Rectal smooth muscle tissue (tissue), 1 donor: ENCODE results near the gene GOPC.
A peak's percentile ranks its signal among the peaks of the same experiment; 100 is the strongest.
"Not testable (repeated sequence)": the region's sequence is repeated elsewhere in the genome, so short reads cannot be mapped to it uniquely, and the experiment has no call there.

ENCODE experiments used
- H3K27ac ChIP-seq: one replicate; pipeline ENCODE4 v1.7.0; 2013; ENCODE audit warnings: low read depth, low read length, inconsistent platforms
- H3K27me3 ChIP-seq: one replicate; pipeline ENCODE4 v1.7.0; 2013; ENCODE audit warnings: low read length; ENCODE audit not compliant: control insufficient read depth, insufficient read depth
- H3K36me3 ChIP-seq: one replicate; pipeline ENCODE4 v1.7.0; 2013; ENCODE audit warnings: low read length; ENCODE audit not compliant: control insufficient read depth, insufficient read depth
- H3K4me1 ChIP-seq: one replicate; pipeline ENCODE4 v1.7.0; 2013; ENCODE audit warnings: low read length; ENCODE audit not compliant: control insufficient read depth, insufficient read depth
- H3K4me3 ChIP-seq: one replicate; pipeline ENCODE4 v1.7.0; 2013; ENCODE audit warnings: low read length
- H3K9ac ChIP-seq: one replicate; pipeline ENCODE4 v1.7.0; 2013; ENCODE audit warnings: low read length

Gene GOPC

DNA sequence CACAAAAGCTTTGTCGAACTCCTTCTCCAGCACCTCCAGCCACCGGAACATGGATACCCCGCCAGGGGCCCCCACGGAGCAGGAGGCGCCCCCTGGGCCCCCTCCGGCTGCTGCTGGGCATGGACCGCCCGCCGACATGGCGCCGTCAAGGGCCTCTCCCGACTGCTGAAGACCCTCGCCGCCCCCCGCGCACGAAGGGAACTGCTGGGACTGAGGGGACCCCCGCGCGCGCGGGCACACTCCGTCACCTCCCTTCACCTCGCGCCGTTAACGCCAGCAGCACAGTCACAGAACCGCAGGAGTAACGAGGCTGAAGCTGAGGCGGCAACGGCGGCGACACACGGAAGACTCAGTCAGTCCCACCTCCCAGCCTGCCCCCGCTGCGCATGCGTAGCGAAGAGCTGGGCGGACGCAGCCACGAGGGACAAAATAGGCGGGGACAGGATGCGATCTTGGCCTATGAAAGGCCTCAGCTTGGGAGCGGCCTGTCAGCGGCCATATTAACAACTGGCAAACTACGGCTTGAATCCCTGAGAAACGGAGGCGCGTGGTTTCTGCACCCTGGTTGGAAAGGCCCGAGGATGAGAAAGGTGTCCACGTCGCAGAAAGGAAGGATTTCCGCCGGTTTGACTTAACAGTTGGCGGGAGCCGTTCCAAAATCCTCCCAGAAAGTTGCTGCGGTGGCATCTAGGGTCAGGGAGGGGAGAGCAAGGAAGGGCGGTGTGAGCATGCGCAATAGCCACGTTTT, at the start of gene GOPC:
GOPC (minus strand) TSS at position 361 of the 748 bp plus-strand sequence; CDS start at position 138, 223 bp downstream.
- H3K4me1 ChIP-seq: peaks cover 4% of the 10 kb centered on the region
- peak within 1 kb of the TSS; percentile 93 for H3K4me3 ChIP-seq
- no peaks in the 10 kb centered on the region for H3K27me3 ChIP-seq
- peaks cover 2% of the 10 kb centered on the region for H3K36me3 ChIP-seq
- H3K27ac ChIP-seq: peak within 1 kb of the TSS; percentile 92
- H3K9ac ChIP-seq: peak within 1 kb of the TSS; percentile 83

DNA sequence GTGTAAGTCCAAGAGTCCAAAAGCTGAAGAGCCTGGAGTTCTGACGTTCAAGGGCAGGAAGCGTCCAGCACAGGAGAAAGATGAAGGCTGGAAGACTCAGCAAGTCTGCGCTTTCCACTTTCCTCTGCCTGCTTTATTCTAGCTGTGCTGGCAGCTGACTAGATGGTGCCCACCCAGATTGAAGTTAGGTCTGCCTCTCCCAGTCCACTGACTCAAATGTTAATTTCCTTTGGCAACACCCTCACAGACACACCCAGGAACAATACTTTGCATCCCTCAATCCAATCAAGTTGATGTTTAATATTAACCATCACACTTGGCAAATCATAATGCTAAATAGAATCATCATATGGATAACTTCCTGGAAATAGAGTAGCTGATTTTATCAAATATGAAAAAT, 49.7 kb upstream of the GOPC start:
- not testable (repeated sequence) for H3K9ac ChIP-seq, H3K4me1 ChIP-seq, H3K27me3 ChIP-seq, H3K36me3 ChIP-seq, H3K27ac ChIP-seq, H3K4me3 ChIP-seq

- H3K27ac ChIP-seq: no peak overlapping the region
- H3K27me3 ChIP-seq: no peaks in the 10 kb centered on the region
- H3K36me3 ChIP-seq: no peaks in the 10 kb centered on the region
- no peak overlapping the region for H3K4me3 ChIP-seq
- no peak overlapping the region for H3K9ac ChIP-seq
- H3K4me1 ChIP-seq: no peaks in the 10 kb centered on the region
Measured at GRCh38 chr6:117642976-117643375, 40.7 kb upstream of the GOPC start.

DNA sequence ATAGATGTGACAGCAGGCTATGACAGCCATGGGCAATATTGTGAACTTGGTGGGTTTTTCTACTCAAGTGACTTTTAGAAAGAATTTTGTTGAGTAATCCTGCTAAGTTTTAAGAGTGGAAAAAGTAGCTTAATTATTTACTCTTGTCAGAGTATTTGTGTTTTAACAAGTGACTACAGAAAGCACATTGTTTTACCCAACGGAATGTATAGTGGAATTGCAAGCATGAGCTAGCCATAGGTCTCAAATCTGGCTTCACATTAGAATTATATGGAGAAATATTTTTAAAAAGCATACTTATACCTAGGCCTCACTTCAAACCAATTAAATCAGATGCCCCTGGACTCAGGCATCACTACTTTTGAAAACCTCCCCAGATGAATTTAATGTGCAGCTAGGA, 35.5 kb upstream of the GOPC start:
- Histone ChIP-seq H3K4me3 (no peak overlapping the region), H3K27me3 (no peaks in the 10 kb centered on the region), H3K27ac (no peak overlapping the region), H3K4me1 (no peaks in the 10 kb centered on the region), H3K9ac (no peak overlapping the region), H3K36me3 (no peaks in the 10 kb centered on the region)

DNA sequence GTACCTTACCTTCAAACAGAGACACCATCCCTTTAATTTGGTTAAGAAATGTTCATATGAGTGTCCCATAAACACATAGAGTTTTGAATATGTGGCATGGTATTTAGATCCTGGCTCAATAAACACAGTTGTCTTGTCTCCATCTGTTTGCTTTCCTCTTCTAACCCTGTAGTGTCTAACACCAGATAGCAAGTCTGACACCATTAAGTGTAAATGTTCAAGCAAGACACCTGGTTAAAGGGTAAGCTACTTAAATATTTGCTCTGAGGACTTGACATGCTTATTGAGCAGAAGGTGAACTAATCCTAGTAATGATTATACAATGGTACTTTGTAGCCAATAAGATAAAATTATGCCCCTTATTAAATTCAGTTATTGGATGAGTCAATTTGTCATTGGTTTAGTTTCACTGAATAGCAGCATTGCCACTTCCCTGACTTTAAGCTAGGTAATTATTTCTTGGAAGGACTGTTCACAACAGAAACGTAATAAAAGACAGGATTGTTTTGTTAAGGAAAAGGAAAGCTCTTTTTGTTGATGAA, 26.9 kb upstream of the GOPC start:
- H3K27me3 ChIP-seq: no peaks in the 10 kb centered on the region
- H3K36me3 ChIP-seq: no peaks in the 10 kb centered on the region
- H3K4me1 ChIP-seq: no peaks in the 10 kb centered on the region
- H3K9ac ChIP-seq: no peak overlapping the region
- H3K4me3 ChIP-seq: no peak overlapping the region
- H3K27ac ChIP-seq: no peak overlapping the region

GRCh38 chr6:117627533-117627932, 25.2 kb upstream of the GOPC start:
- Histone ChIP-seq H3K27me3 (no peaks in the 10 kb centered on the region), H3K9ac (no peak overlapping the region), H3K4me1 (no peaks in the 10 kb centered on the region), H3K36me3 (no peaks in the 10 kb centered on the region), H3K27ac (no peak overlapping the region), H3K4me3 (no peak overlapping the region)

DNA sequence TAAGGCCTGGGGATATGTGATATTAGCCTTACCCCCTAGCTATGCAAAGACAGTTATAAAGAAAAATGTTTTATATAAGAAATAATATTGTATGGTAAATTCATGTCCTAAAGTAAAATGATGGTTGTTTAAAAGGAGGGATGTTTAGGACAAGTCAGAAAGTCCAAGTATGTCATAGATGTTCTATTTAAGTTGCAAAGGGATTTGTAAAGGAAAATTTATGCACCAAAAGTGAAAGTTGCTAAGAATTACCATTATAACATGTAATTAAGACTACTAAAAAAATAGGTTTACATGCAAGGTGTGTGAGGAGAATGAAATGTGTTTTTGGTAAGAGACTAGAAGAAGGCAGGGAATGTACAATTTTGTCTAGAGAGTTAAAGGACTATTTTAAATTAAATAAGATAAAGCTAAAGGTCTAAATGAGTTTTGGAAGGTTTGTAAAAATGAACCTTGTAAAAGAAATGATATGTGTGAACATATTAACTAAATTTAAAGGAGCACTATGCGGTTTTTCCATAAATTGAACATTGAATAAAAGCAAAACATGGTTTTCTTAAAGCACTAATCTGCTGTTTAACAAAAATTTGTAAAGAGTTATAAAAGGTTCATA, 22.7 kb upstream of the GOPC start:
- Histone ChIP-seq H3K9ac (no peak overlapping the region), H3K36me3 (no peaks in the 10 kb centered on the region), H3K27me3 (no peaks in the 10 kb centered on the region), H3K4me3 (no peak overlapping the region), H3K4me1 (no peaks in the 10 kb centered on the region), H3K27ac (no peak overlapping the region)

- Histone ChIP-seq H3K27me3 (no peaks in the 10 kb centered on the region), H3K36me3 (no peaks in the 10 kb centered on the region), H3K27ac (no peak overlapping the region), H3K4me1 (no peaks in the 10 kb centered on the region), H3K9ac (no peak overlapping the region), H3K4me3 (no peak overlapping the region)
Measured at GRCh38 chr6:117619178-117619577, 16.9 kb upstream of the GOPC start.

DNA sequence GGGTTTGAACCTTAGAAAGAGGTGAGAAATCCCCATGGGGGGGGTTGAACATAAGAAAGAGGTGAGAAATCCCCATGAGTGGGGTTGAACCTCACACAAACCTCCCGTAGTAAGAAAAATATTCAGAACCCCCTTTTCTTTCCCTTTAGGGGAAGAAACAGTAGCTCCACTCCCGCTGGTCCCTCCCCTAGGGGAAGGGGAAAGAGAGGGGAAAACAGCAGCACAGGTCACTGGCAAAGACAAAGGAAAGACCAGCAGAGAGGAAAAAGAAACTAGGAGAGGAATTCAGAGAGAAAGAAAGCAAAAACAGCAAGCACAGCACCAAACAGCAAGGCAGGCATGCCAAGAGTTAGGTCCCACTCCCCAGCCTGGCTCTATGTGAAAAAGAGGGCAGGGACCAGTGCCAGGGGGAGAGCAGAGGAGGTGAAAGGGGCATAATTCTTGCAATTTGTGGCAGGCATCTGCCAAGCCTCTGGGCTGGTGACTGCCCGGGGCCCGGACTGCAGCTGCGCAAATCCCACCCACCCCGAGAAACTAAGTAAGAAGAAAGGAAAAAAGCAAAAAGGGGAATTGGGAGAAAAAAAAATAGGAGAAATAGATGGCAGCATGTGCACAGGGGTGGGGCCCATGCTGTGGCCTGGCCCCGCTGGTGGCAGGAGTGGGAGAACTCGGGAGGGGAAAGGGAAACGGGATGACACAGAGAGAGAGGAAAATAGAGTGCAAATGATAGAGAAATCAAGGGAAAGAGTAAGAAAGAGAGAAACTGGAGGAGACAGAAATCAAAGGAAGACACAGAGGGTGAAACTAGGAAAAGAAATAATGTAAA, 15.1 kb upstream of the GOPC start:
- Histone ChIP-seq H3K36me3 (no peaks in the 10 kb centered on the region), H3K9ac (no peak overlapping the region), H3K4me3 (no peak overlapping the region), H3K27ac (no peak overlapping the region), H3K4me1 (no peaks in the 10 kb centered on the region), H3K27me3 (no peaks in the 10 kb centered on the region)

GRCh38 chr6:117616391-117617209, 14.3 kb upstream of the GOPC start:
- H3K36me3 ChIP-seq: no peaks in the 10 kb centered on the region
- no peak overlapping the region for H3K4me3 ChIP-seq
- no peak overlapping the region for H3K9ac ChIP-seq
- no peak overlapping the region for H3K27ac ChIP-seq
- no peaks in the 10 kb centered on the region for H3K27me3 ChIP-seq
- H3K4me1 ChIP-seq: no peaks in the 10 kb centered on the region

- H3K9ac ChIP-seq: no peak overlapping the region
- no peak overlapping the region for H3K4me3 ChIP-seq
- no peaks in the 10 kb centered on the region for H3K36me3 ChIP-seq
- no peaks in the 10 kb centered on the region for H3K27me3 ChIP-seq
- H3K4me1 ChIP-seq: no peaks in the 10 kb centered on the region
- H3K27ac ChIP-seq: no peak overlapping the region
Measured at GRCh38 chr6:117615750-117616390, 13.6 kb upstream of the GOPC start.
